Body of pancreas (tissue), 4 donors: ENCODE results near the gene LRP11.

Experiments used
- POLR2A ChIP-seq, 3 donors: fragments of 450-650 bp; IDR thresholded peaks; one replicate each; pipeline ENCODE4 v1.6.1; 2016; ENCODE audit warnings: antibody characterized with exemption in 3 of 3, mild to moderate bottlenecking in 2 of 3
- TF ChIP-seq, protein P1 (sequence below), 7 experiments: fragments of 450-650 bp in 4 of 7; fragments of 200-600 bp in 3 of 7; sonication (generic) in 3 of 7; IDR thresholded peaks; one replicate each; pipeline ENCODE4 v1.5.1; 2016 to 2019; ENCODE audit warnings: antibody characterized with exemption in 7 of 7

DNA sequence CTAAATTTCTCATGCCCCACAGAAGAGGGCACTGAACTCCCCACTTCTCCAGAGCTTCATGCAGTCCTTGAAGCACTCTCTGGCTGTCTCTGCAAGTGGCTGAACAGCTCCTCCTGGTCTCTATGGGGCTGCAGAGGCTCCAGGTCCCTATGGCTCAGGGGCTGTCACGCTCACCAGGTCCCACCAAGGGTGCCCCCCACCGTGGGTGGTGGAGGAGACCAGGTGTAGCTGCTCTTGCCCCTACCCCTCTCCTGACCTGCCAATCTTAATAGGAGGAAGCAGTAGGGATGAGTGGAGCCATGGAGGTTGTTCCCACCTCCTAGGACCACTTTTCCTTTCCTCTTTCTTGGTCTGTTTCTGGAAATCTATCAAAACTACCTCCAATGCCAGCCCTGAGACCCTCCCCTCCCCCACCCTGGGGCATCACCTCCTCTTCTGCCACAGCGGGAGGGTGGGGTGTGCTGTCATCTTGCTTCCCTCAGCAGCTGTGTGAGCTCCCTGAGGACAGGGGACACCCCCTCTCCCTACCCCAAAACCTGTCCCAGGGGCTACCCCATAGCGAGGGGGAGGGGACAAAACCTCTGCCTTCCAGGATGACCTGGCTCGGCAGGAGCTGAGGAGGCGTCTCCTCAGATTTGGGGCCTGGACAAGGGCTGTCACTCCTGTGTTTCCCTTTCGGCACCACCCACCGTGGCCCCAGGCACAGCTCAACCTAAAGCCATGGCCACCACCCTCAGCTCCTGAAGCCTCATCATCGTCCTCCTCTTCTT lies 45.7 kb upstream of the LRP11 start:
- TF ChIP-seq, protein P1, sequence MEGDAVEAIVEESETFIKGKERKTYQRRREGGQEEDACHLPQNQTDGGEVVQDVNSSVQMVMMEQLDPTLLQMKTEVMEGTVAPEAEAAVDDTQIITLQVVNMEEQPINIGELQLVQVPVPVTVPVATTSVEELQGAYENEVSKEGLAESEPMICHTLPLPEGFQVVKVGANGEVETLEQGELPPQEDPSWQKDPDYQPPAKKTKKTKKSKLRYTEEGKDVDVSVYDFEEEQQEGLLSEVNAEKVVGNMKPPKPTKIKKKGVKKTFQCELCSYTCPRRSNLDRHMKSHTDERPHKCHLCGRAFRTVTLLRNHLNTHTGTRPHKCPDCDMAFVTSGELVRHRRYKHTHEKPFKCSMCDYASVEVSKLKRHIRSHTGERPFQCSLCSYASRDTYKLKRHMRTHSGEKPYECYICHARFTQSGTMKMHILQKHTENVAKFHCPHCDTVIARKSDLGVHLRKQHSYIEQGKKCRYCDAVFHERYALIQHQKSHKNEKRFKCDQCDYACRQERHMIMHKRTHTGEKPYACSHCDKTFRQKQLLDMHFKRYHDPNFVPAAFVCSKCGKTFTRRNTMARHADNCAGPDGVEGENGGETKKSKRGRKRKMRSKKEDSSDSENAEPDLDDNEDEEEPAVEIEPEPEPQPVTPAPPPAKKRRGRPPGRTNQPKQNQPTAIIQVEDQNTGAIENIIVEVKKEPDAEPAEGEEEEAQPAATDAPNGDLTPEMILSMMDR (IDR thresholded peaks at IDR 0.05), result no peak
- TF ChIP-seq POLR2A (IDR thresholded peaks at IDR 0.05), result no peak
